Sciatic nerve (tissue), 2 donors: ENCODE results near the gene ERMP1. TPM values are rescaled to one million over a fixed set of nuclear protein-coding genes. Genes with fewer than 3 reads are reported as not detected.
"Not testable (repeated sequence)": the region's sequence is repeated elsewhere in the genome, so short reads cannot be mapped to it uniquely, and the experiment has no call there.

ENCODE experiments used
- ATAC-seq: fragments of 200-7000 bp; cut with Tn5 transposase; one replicate; pipeline ENCODE4 v1.9.1; 2020; ENCODE audit warnings: mild to moderate bottlenecking, moderate library complexity
- DNase-seq: peaks from one replicate; pipeline ENCODE4 v3.0.0-alpha.2; 2020; ENCODE audit warnings: low spot score
- intact Hi-C: fragments of 100-400 bp; cut with DNase I; formaldehyde crosslinking; loops from one replicate; pipeline ENCODE4 v1.14.2; 2022
- total RNA-seq: library from RNA; stranded (reverse); fragmentation: NEBNext Ultra II Directional; extraction: Animal tissue kit (Norgen Biotek cat#: 25700); gene quantifications from one replicate; pipeline ENCODE4 v1.2.1, GENCODE V29; 2021
- donor health status: DM: no; HTN: no; CAD: no.
- donor health status: DM: no; HTN: no; CAD: no.

The ERMP1 gene
- total RNA-seq, 1 donor from 2014 or later, result 18.3 TPM

DNA sequence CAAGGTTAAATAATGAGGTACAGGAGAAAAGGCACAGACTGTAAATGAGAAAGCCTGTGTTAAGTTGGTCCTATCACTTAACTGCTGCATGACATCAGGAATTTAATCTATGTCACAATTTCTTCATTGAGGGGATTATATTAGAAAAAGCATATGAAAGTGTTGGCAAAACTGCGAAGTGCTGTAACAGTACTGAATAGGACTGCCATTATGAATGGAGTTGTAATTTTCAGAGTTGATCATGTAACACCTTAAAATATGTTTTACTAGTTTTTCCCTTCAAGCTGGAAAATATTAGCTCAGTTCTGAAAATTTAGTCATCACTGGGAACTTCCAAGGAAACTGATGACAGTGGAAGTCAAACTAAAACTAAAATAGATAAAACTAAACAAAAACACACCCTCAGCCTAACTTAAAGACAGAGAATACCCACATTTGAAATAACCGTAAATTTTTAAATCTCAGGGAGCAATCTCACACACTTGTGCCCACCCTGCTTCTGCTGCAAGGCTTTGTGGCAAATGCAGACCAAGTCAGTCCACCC lies 45.1 kb downstream of the ERMP1 start:
- no peak for DNase-seq
- intact Hi-C loops, result no loop called here
- ATAC-seq, result no peak

DNA sequence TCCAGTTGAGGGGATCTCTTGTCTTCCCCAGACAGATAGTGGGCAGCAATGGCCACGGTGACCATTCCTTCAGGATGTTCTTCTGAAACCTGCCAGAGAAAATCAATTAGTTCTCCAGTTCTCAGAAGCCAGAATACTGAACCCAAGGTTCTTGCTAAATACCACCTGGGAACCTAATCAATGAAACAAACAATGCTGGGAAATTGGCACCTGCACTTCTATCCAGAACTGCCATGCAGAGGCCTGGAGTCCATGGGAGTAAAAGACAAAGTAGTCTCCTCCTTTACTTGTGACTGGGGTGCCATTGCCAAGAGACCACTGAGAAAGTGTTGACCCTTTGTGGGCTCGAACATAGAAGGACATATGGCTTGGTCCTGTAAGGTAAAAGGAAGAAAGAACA lies 45.7 kb downstream of the ERMP1 start:
- ATAC-seq (no peak), DNase-seq (no peak)
- intact Hi-C loops, result no loop called here

- DNase-seq (no peak), ATAC-seq (no peak)
- intact Hi-C loops, result no loop called here
These were observed 46.4 kb downstream of the ERMP1 start for GRCh38 chr9:5786370-5787127.

GRCh38 chr9:5784526-5785315 lies 48.2 kb downstream of the ERMP1 start:
- intact Hi-C loops, result no loop called here
- no peak for ATAC-seq
- no peak for DNase-seq

DNA sequence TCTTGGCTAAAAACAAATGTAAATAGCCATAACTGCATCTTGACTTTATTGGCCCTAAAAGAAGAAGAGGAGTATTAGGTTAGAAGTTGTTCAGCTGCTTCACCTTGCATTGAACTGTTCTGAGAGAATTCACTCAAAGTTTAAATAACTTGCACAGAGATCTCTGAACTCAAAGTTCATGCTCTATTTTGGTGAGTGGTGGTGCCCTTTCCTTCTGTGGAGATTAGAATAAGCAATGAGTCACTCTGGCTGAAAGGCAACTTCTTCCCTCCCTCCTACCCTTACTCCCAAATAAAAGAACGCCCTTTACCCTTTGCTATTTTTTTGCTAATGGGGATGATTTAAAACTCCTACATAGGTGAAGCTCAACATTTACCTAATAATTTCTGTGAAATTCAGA lies 48.9 kb downstream of the ERMP1 start:
- DNase-seq (no peak), ATAC-seq (no peak)
- intact Hi-C loops, result no loop called here

DNA sequence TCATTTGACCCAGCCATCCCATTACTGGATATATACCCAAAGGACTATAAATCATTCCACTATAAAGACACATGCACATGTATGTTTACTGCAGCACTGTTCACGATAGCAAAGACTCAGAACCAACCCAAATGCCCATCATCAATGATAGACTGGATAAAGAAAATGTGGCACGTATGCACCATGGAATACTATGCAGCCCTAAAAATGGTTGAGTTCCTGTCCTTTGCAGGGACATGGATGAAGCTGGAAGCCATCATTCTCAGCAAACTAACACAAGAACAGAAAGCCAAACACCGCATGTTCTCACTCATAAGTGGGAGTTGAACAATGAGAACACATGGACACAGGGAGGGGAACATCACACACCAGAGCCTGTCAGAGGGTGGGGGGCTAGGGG lies 49.5 kb downstream of the ERMP1 start:
- intact Hi-C loops, DNase-seq, ATAC-seq: not testable (repeated sequence)

DNA sequence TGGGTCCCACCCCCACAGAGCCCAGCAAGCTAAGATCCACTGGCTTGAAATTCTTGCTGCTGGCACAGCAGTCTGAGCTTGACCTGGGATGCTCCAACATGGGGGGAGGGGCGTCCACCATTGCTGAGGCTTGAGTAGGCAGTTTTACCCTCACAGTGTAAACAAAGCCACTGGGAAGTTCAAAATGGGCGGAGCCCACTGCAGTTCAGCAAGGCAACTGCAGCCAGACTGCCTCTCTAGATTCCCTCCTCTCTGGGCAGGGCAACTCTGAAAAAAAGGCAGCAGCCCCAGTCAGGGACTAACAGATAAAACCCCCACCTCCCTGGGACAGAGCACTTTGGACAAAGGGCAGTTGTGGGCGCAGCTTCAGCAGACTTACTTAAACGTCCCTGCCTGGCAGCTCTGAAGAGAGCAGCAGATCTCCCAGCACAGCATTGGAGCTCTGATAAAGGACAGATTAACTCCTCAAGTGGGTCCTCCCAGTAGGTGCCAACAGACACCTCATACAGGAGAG lies 53.2 kb downstream of the ERMP1 start:
- intact Hi-C loops, ATAC-seq: not testable (repeated sequence)

DNA sequence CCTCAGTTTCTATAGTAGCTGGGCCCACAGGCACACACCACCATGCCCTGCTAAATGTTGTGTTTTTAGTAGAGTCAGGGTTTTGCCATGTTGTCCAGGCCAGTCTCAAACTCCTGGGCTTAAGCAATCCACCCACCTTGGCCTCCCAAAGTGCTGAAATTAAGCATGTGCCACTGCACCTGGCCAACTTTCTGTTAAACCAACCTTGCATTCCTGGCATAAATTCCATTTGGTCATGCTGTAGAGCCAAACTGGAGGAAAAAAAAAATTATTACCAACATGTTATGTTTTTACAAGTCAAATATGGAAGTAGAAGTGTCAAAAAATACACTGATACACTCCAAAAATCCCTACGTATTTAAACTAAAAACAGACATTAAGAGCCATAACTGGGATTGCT lies 54.1 kb downstream of the ERMP1 start:
- no peak for ATAC-seq
- no peak for DNase-seq
- intact Hi-C loops, result no loop called here

More for the DNA sequence above, 53.2 kb downstream of the ERMP1 start:
- DNase-seq, result not testable (repeated sequence)

DNA sequence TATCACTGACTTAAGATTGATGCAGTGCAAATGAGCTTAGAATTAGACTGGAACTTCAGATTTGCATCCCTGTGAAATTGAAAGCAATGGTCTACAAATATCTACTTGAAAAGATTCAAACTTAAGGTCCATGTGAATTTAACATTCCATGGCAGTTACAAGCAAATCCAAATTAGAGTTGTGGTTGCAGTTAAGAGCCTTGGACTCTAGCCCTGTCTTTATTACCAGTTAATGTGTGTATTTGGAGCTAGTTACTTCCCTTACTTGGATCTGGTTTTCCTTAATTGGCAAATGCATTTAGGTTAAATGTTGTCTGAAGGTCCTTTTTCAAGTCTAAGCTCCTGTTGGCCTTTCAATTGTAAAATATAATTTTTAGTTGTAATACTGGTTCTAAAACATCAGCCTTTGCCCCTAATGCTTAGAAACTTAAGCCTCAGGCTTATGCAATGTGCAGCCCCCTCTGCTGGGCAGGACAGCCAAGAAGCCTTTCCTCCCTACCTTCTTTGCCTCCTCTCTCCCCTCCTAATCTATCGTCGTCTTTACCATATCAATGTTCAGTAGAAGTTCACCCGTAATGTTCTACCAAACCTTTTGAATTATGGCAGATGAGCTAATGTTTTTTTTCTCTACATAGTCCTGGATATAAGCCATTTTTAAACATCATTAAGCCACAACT lies 59.5 kb downstream of the ERMP1 start:
- ATAC-seq, result no peak
- intact Hi-C loops, result no loop called here
- DNase-seq, result no peak

- intact Hi-C loops, result no loop called here
- DNase-seq, result no peak
- ATAC-seq, result no peak
These were observed 64.7 kb downstream of the ERMP1 start for GRCh38 chr9:5767968-5768932.

DNA sequence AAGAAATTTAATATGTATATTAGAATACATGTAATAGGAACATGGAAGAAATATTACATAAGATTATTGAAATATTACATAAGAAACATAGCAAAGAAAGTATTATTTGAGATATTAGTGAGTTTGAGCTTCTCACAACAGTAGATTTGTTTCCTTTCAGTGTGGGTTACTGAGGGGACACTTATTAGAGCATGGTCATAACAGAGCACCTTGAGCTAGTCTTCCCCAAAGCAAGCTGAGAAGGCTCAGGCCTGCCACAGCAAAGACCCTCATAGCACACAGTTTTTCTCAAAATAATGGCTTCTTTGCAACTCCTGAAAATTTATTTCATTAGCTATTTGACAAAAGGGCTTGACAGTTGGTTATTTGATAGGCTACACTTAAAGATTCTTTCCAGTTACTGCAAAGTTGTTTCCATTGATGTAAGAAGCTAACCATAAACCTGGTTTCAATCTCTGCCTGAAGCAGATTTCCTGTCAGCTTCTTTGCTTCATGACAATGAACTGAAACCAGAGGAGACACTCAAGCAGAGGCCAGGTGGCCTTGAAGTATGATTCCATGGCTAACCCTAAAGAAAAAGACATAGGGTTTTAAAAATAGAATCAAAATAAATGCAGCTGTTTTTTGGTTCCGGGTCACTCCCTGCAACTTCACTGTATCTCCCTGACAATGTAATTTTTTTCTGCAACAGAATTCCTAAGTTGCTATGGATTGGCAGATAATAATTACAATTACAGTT lies 68.6 kb downstream of the ERMP1 start:
- DNase-seq, result no peak
- intact Hi-C loops, result no loop called here

GRCh38 chr9:5762421-5762820 lies 70.5 kb downstream of the ERMP1 start:
- DNase-seq, result no peak
- no peak for ATAC-seq
- intact Hi-C loops, result no loop called here

More for the DNA sequence above, 68.6 kb downstream of the ERMP1 start:
- ATAC-seq, result no peak

GRCh38 chr9:5760338-5760737 lies 72.6 kb downstream of the ERMP1 start:
- intact Hi-C loops, result no loop called here
- ATAC-seq (no peak), DNase-seq (no peak)

GRCh38 chr9:5756633-5757032 lies 76.3 kb downstream of the ERMP1 start:
- ATAC-seq (no peak), DNase-seq (no peak)
- intact Hi-C loops, result no loop called here

GRCh38 chr9:5750569-5750968 lies 82.3 kb downstream of the ERMP1 start:
- intact Hi-C loops, result no loop called here
- DNase-seq, result no peak

GRCh38 chr9:5749306-5749705 lies 83.6 kb downstream of the ERMP1 start:
- ATAC-seq, result no peak
- intact Hi-C loops, result no loop called here
- DNase-seq, result no peak

More at GRCh38 chr9:5750569-5750968, 82.3 kb downstream of the ERMP1 start:
- ATAC-seq, result no peak

GRCh38 chr9:5748438-5748837 lies 84.5 kb downstream of the ERMP1 start:
- DNase-seq, result no peak
- intact Hi-C loops, result no loop called here

DNA sequence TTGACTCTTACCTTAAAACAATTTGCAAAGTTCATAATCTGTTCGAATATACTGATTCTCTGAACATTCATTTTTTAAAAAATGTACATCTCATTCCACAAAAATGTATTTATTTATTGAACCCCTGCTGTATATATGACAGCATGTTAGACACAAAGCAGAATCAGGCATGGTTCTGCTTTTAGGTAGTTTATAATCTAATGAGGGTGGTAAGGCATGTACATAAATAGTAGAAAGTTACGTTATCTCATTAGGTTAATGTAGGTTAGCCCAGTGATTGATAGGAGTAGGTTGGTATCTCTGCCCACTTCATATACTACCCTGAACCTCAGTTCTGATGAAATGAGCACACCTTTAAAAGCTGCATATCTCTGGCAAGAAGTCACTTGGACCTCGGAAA lies 89.8 kb downstream of the ERMP1 start:
- intact Hi-C loops, result no loop called here
- no peak for ATAC-seq

More at GRCh38 chr9:5748438-5748837, 84.5 kb downstream of the ERMP1 start:
- ATAC-seq, result no peak

More for the DNA sequence above, 89.8 kb downstream of the ERMP1 start:
- no peak for DNase-seq
